Tibial nerve (tissue), 4 donors: ENCODE measurements around the gene YY1. TPM values are rescaled to one million over a fixed set of nuclear protein-coding genes. Genes with fewer than 3 reads are reported as not detected.
"Not testable (repeated sequence)": the region's sequence is repeated elsewhere in the genome, so short reads cannot be mapped to it uniquely, and the experiment has no call there.

Source experiments
- DNase-seq, 2 donors: peaks; one replicate each; pipeline ENCODE4 v3.0.0-alpha.2; 2019; ENCODE audit warnings: low spot score in 2 of 2
- H3K27ac ChIP-seq, 4 donors: fragments of 200-600 bp; sonication (generic) in 3 of 4; one replicate each; pipeline ENCODE4 v1.5.1; 2017 to 2019; ENCODE audit warnings: mild to moderate bottlenecking in 1 of 4
- H3K27me3 ChIP-seq, 2 donors: fragments of 200-600 bp; sonication (generic) in 1 of 2; one replicate each; pipeline versions ENCODE4 v1.5.1 to v1.6.0; 2017 to 2019
- H3K36me3 ChIP-seq, 3 donors: fragments of 200-600 bp; sonication (generic); one replicate each; pipeline ENCODE4 v1.5.1; 2018 to 2019
- H3K4me1 ChIP-seq, 4 donors: fragments of 200-600 bp; sonication (generic) in 3 of 4; one replicate each; pipeline ENCODE4 v1.5.1; 2017 to 2019
- H3K4me3 ChIP-seq, 4 donors: fragments of 200-600 bp; sonication (generic) in 3 of 4; one replicate each; pipeline ENCODE4 v1.5.1; 2017 to 2019; ENCODE audit warnings: mild to moderate bottlenecking in 1 of 4, moderate library complexity in 1 of 4
- H3K9me3 ChIP-seq, 4 donors: fragments of 200-600 bp; sonication (generic) in 3 of 4; one replicate each; pipeline ENCODE4 v1.5.1; 2017 to 2019
- EP300 ChIP-seq, 2 donors: sonication (generic); formaldehyde crosslinking; IDR thresholded peaks; one replicate each; pipeline ENCODE4 v1.6.1; 2017; ENCODE audit warnings: antibody characterized with exemption in 2 of 2, mild to moderate bottlenecking in 1 of 2
- POLR2A ChIP-seq, 2 donors: fragments of 450-650 bp; IDR thresholded peaks; one replicate each; pipeline ENCODE4 v1.6.1; 2017; ENCODE audit warnings: antibody characterized with exemption in 2 of 2, mild to moderate bottlenecking in 2 of 2, moderate library complexity in 2 of 2
- WGBS, 2 donors: methylation state at CpG; one replicate each; pipeline ENCODE4 v1.1.5; 2018; 5-methylcytosine and 5-hydroxymethylcytosine counted together
- total RNA-seq, 4 donors: library from RNA; depleted of rRNA; stranded (reverse); fragments of >200 nt; gene quantifications; one replicate each; pipeline ENCODE4 v1.1.0, GENCODE V29; 2016
- TF ChIP-seq, protein P1 (sequence below), 5 experiments: fragments of 200-600 bp in 3 of 5; fragments of 450-650 bp in 2 of 5; sonication (generic) in 3 of 5; IDR thresholded peaks; one replicate each; pipeline ENCODE4 v1.5.1; 2016 to 2019; ENCODE audit warnings: antibody characterized with exemption in 5 of 5, mild to moderate bottlenecking in 3 of 5, moderate library complexity in 2 of 5

The YY1 gene
- total RNA-seq, 4 donors from 2014 or later: 55.9 to 60.3 (median 58.7) TPM

DNA sequence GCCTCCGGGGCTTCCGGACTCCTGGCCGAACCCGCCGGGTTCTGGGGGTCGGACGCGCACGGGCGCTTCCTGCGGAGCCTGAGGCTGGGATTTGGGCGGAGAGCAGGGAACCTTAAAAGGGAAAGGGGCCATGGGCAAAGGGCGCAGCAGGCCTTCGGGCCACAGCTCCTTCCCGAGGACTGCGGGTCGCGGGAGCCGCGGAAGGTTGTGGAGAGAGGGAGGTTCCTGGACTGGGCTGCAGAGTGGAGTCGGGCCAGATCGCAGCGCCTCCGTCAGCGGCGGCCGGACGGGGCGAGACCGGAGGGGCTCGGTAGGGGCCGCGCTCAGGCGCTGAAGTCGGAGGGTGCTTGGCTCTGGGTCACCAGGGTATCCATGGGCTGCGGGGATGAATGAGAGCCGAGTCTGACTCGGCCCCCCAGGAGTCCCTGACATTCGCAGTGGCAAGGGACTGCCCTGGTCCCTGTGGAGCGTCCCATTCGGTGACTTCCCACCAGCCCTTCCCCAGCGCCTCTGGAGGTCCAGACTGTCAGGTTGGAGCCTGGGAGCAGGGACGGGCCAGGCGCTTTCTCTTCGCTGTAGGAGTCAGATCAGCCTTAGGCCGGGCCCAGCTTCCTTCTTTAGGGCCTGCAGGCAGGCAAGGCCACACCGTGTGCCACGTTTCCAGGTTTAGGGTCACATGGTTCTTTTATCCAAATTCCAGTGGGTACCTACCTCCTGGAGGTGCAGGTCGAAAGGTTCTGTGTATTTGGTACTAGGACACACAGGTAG is 68.2 kb downstream of the YY1 start:
- H3K27me3 ChIP-seq: no peaks in the 10 kb centered on the region
- peak overlapping the region; percentile 65 to 94 (median 80) for H3K4me3 ChIP-seq
- H3K27ac ChIP-seq: peak overlapping the region; percentile 76 to 97 (median 92)
- H3K4me1 ChIP-seq: peaks cover 0 to 55% (median 24%) of the 10 kb centered on the region in 4 donors
- no peaks in the 10 kb centered on the region for H3K9me3 ChIP-seq
- no peaks in the 10 kb centered on the region for H3K36me3 ChIP-seq
- no peak for TF ChIP-seq POLR2A (IDR thresholded peaks at IDR 0.05)
- TF ChIP-seq, protein P1, sequence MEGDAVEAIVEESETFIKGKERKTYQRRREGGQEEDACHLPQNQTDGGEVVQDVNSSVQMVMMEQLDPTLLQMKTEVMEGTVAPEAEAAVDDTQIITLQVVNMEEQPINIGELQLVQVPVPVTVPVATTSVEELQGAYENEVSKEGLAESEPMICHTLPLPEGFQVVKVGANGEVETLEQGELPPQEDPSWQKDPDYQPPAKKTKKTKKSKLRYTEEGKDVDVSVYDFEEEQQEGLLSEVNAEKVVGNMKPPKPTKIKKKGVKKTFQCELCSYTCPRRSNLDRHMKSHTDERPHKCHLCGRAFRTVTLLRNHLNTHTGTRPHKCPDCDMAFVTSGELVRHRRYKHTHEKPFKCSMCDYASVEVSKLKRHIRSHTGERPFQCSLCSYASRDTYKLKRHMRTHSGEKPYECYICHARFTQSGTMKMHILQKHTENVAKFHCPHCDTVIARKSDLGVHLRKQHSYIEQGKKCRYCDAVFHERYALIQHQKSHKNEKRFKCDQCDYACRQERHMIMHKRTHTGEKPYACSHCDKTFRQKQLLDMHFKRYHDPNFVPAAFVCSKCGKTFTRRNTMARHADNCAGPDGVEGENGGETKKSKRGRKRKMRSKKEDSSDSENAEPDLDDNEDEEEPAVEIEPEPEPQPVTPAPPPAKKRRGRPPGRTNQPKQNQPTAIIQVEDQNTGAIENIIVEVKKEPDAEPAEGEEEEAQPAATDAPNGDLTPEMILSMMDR (IDR thresholded peaks at IDR 0.05): no peak
- no peak for TF ChIP-seq EP300 (IDR thresholded peaks at IDR 0.05)
- peak in 1 of 2 donors; percentile 12 for DNase-seq
- WGBS, 2 donors: 3 to 17% methylated on average over 13 to 45 of the region's 49 CpGs

DNA sequence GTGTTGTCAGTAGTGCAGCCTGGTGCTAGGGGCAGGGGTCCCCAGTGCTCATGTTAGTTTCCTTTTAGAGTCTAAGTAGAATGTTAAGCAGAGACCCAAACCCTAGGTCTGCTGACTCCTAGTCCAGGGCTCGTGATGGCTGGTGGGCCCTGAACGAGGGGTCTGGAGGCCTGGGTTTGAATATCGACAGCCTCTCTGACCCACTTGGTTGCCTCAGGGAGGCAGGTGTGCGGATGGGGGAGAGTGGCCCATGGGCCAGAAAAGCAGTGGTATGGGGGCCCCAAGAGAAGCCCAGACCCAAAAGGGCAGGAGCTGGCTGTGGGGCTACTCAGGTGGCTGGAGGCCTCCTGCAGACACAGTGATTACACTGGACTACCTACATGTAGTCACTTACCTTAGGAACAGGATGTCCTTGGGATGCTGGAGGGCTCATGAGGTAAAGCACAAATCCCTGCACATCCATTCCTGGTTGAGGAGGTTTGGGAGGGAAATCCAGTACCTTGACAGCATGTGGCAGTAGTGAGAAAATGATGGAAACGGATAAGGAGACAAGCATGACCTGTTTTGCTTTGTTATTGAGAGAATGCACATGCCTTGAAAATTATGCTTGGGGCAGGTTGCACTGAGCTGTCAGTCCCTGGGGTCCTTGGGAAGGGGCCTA is 69.0 kb downstream of the YY1 start:
- peak overlapping the region in 3 of 4 donors; percentile 90 to 97 (median 95) for H3K27ac ChIP-seq
- H3K9me3 ChIP-seq: no peaks in the 10 kb centered on the region
- H3K27me3 ChIP-seq: peaks cover 0 to 4% of the 10 kb centered on the region in 2 donors
- WGBS, 2 donors: 87 to 88% methylated on average over 5 of the region's 5 CpGs
- peaks cover 0 to 53% (median 24%) of the 10 kb centered on the region in 4 donors for H3K4me1 ChIP-seq
- H3K36me3 ChIP-seq: no peaks in the 10 kb centered on the region
- TF ChIP-seq EP300 (IDR thresholded peaks at IDR 0.05): no peak
- TF ChIP-seq POLR2A (IDR thresholded peaks at IDR 0.05): no peak
- TF ChIP-seq, protein P1 (IDR thresholded peaks at IDR 0.05): no peak
- peak overlapping the region in 3 of 4 donors; percentile 65 to 94 (median 79) for H3K4me3 ChIP-seq
- DNase-seq: no peak

DNA sequence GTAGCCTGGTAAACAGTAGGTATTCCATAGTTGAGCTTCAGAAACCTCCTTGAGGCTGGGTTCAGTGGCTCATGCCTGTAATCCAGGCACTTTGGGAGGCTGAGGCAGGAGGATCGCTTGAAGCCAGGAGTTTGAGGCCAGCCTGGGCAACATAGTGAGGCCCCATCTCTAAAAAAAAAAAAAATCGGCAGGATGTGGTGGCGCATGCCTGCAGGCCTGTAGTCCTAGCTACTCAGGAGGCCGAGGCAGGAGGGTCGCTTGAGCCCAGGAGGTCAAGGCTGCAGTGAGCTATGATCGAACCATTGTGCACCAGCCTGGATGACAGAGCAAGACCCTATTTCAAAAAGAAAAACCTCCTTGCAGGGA is 69.5 kb downstream of the YY1 start:
- not testable (repeated sequence) for H3K9me3 ChIP-seq, H3K27me3 ChIP-seq, H3K36me3 ChIP-seq, DNase-seq, H3K4me3 ChIP-seq
- Histone ChIP-seq H3K27ac (peak overlapping the region in 1 of 4 donors; percentile 97), H3K4me1 (peaks cover 0 to 47% (median 24%) of the 10 kb centered on the region in 4 donors)
- WGBS, 2 donors: 76 to 77% methylated on average over 6 of the region's 6 CpGs

DNA sequence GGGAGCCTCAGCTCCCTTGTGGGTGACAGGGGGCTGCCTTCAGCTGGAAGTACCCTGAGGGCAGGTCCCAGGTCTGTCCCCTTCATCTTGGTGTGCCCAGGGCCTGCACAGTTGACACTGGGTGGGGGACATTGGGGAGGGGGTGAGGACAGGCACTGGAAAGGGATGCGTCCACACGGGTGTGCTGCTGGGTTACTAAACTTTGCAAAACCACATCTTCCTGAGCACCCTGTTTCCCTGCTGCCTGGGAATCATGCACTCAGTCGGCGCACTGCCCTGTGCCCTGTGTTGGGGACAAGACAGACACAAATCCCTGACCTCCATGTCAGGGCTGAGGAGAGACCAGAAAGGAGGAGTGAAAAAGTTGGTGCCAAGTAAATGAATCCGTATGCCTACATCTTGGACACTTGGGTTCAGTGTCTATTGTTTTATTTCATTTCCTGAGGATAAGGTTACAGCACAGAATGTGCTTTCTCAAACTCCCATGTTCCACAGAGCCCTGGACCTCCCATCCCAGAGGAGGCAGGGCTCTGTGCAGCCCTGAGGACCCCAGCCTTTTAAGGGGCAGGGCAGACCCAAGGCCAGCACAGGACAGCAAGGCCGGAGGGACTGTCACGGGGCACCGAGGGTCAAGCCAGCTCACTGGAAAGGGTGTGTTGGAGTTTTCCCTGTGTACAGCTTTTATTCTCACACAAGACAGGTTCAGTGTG is 70.2 kb downstream of the YY1 start:
- H3K4me3 ChIP-seq: no peak overlapping the region
- H3K4me1 ChIP-seq: peaks cover 0 to 40% (median 23%) of the 10 kb centered on the region in 4 donors
- peaks cover 0 to 7% of the 10 kb centered on the region in 2 donors for H3K27me3 ChIP-seq
- peak overlapping the region in 1 of 4 donors; percentile 97 for H3K27ac ChIP-seq
- DNase-seq: no peak
- no peaks in the 10 kb centered on the region for H3K36me3 ChIP-seq
- no peaks in the 10 kb centered on the region for H3K9me3 ChIP-seq
- WGBS, 2 donors: 55 to 63% methylated on average over 8 of the region's 8 CpGs
- TF ChIP-seq POLR2A (IDR thresholded peaks at IDR 0.05) (no peak), EP300 (IDR thresholded peaks at IDR 0.05) (no peak)
- TF ChIP-seq, protein P1 (IDR thresholded peaks at IDR 0.05): no peak

DNA sequence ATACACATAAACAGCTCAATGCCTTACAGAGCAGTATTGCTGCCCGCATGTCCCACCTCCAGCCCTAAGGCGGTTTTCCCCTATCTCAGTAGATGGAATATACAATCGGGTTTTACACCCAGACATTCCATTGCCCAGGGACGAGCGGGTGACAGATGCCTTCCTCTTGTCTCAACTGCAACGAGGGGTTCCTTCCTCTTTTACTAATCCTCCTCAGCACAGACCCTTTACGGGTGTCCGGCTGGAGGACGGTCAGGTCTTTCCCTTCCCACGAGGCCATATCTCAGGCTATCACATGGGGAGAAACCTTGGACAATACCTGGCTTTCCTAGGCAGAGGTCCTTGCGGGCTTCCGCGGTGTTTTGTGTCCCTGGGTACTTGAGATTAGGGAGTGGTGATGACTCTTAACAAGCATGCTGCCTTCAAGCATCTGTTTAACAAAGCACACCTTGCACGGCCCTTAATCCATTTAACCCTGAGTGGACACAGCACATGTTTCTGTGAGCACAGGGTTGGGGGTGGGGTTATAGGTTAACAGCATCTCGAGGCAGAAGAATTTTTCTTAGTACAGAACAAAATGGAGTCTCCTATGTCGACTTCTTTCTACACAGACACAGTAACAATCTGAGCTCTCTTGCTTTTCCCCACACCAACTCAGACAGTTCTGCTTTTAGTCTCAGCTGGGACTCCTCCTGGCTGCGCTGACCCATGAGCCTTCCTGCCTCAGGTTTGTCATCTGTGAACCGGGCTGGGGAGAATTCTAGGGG is 73.3 kb downstream of the YY1 start:
- H3K27ac ChIP-seq, H3K4me3 ChIP-seq, H3K36me3 ChIP-seq, DNase-seq, H3K27me3 ChIP-seq, H3K9me3 ChIP-seq: not testable (repeated sequence)
- 24 to 26% methylated on average over 15 to 18 of the region's 18 CpGs for WGBS, 2 donors
- H3K4me1 ChIP-seq: peaks cover 0 to 23% (median 8%) of the 10 kb centered on the region in 4 donors
